Nephron progenitor cell (in vitro differentiated cells): ENCODE measurements around the gene SLC11A1.
A peak's percentile ranks its signal among the peaks of the same experiment; 100 is the strongest.

Experiments used
- DNase-seq: peaks from one replicate; pipeline ENCODE4 v3.0.0; 2021
- H3K27ac Mint-ChIP-seq: 2 replicates; pipeline ENCODE4 v1.8.0; 2021; ENCODE audit warnings: mild to moderate bottlenecking, moderate library complexity, mixed read lengths
- H3K27me3 Mint-ChIP-seq: 2 replicates; pipeline ENCODE4 v1.8.0; 2021; ENCODE audit warnings: mild to moderate bottlenecking, low read depth, mixed read lengths; ENCODE audit not compliant: poor library complexity
- H3K36me3 Mint-ChIP-seq: 2 replicates; pipeline ENCODE4 v1.8.0; 2021; ENCODE audit warnings: low read depth, mixed read lengths
- H3K4me1 Mint-ChIP-seq: 2 replicates; pipeline ENCODE4 v1.8.0; 2021; ENCODE audit warnings: mixed read lengths
- H3K4me3 Mint-ChIP-seq: 2 replicates; pipeline ENCODE4 v1.8.0; 2021; ENCODE audit warnings: mild to moderate bottlenecking, moderate library complexity, mixed read lengths
- H3K9me3 Mint-ChIP-seq: 2 replicates; pipeline ENCODE4 v1.8.0; 2021; ENCODE audit warnings: mild to moderate bottlenecking, moderate library complexity, mixed read lengths
- CTCF ChIP-seq: fragments of 200-600 bp; sonication (generic); IDR thresholded peaks from 2 replicates; pipeline ENCODE4 v1.5.0; 2021; ENCODE audit warnings: antibody characterized with exemption

SLC11A1 gene

GRCh38 chr2:218360453-218360852 is 21.6 kb upstream of the SLC11A1 start:
- Mint-ChIP-seq H3K4me3 (no peak overlapping the region), H3K36me3 (peaks cover 4% of the 10 kb centered on the region), H3K27ac (peak overlapping the region; percentile 79), H3K4me1 (peaks cover 58% of the 10 kb centered on the region), H3K9me3 (no peaks in the 10 kb centered on the region), H3K27me3 (no peaks in the 10 kb centered on the region)
- TF ChIP-seq CTCF: no peak
- no peak for DNase-seq

- Mint-ChIP-seq H3K4me1 (peaks cover 41% of the 10 kb centered on the region), H3K27me3 (peaks cover 9% of the 10 kb centered on the region), H3K4me3 (no peak overlapping the region), H3K36me3 (peaks cover 4% of the 10 kb centered on the region), H3K9me3 (peaks cover 4% of the 10 kb centered on the region), H3K27ac (peak overlapping the region; percentile 87)
- DNase-seq: no peak
- no peak for TF ChIP-seq CTCF
These were observed 19.5 kb upstream of the SLC11A1 start for GRCh38 chr2:218362606-218363005.

- H3K4me3 Mint-ChIP-seq: no peak overlapping the region
- peaks cover 36% of the 10 kb centered on the region for H3K4me1 Mint-ChIP-seq
- H3K36me3 Mint-ChIP-seq: peaks cover 4% of the 10 kb centered on the region
- H3K9me3 Mint-ChIP-seq: peaks cover 4% of the 10 kb centered on the region
- no peak for TF ChIP-seq CTCF
- peaks cover 9% of the 10 kb centered on the region for H3K27me3 Mint-ChIP-seq
- DNase-seq: no peak
- H3K27ac Mint-ChIP-seq: no peak overlapping the region
These were observed 18.3 kb upstream of the SLC11A1 start for GRCh38 chr2:218363736-218364135.

- Mint-ChIP-seq H3K4me3 (no peak overlapping the region), H3K9me3 (peaks cover 4% of the 10 kb centered on the region), H3K27me3 (peaks cover 9% of the 10 kb centered on the region), H3K27ac (no peak overlapping the region), H3K4me1 (peaks cover 40% of the 10 kb centered on the region), H3K36me3 (peaks cover 4% of the 10 kb centered on the region)
- TF ChIP-seq CTCF: no peak
- no peak for DNase-seq
These were observed 17.9 kb upstream of the SLC11A1 start for GRCh38 chr2:218364196-218364595.

- no peak for TF ChIP-seq CTCF
- Mint-ChIP-seq H3K4me3 (peak overlapping the region; percentile 69), H3K27me3 (peaks cover 15% of the 10 kb centered on the region), H3K27ac (no peak overlapping the region), H3K36me3 (no peaks in the 10 kb centered on the region), H3K4me1 (peaks cover 47% of the 10 kb centered on the region), H3K9me3 (peaks cover 4% of the 10 kb centered on the region)
- no peak for DNase-seq
These were observed 15.3 kb upstream of the SLC11A1 start for GRCh38 chr2:218366621-218367414.
